Panc1 (cell line): Measurements from ENCODE around the gene PAPSS2. TPM values are rescaled to one million over a fixed set of nuclear protein-coding genes. Genes with fewer than 3 reads are reported as not detected.

Source experiments
- ATAC-seq: fragments of 200-7000 bp; cut with Tn5 transposase; 2 replicates; pipeline ENCODE4 v1.9.1; 2020; ENCODE audit warnings: mild to moderate bottlenecking, moderate library complexity
- BruUV-seq: library from RNA; stranded (reverse); fragments of 400-500 nt; replicated peaks from 2 replicates; lab custom pipeline; 2021; lab: Mats Ljungman, UMichigan
- CTCF ChIA-PET: fragments of 300-600 bp; sonication (Branson Sonifier 250); formaldehyde crosslinking; loops from one replicate; lab custom pipeline; 2022; ENCODE audit warnings: antibody characterized with exemption; lab: Charles Lee
- POLR2A ChIA-PET: fragments of 300-600 bp; sonication (Branson Sonifier 250); formaldehyde crosslinking; loops from one replicate; lab custom pipeline; 2022; ENCODE audit warnings: antibody characterized with exemption; lab: Charles Lee
- DNase-seq: peaks from one replicate; pipeline ENCODE4 v3.0.0-alpha.2; 2010; ENCODE audit warnings: low read depth, low spot score
- H3K27ac ChIP-seq: 2 replicates; pipeline ENCODE4 v1.5.1; 2011; ENCODE audit warnings: mild to moderate bottlenecking, low read length, inconsistent platforms
- H3K27me3 ChIP-seq: fragments of 200-500 bp; sonication (Bioruptor generic); 2 replicates; pipeline ENCODE4 v1.6.0; 2014; ENCODE audit warnings: low read length, inconsistent platforms; ENCODE audit not compliant: control insufficient read depth, insufficient read depth
- H3K36me3 ChIP-seq: fragments of 200-500 bp; sonication (Bioruptor generic); 2 replicates; pipeline ENCODE4 v1.5.1; 2014; ENCODE audit warnings: inconsistent platforms, mild to moderate bottlenecking, low read length, moderate library complexity; ENCODE audit not compliant: control insufficient read depth, insufficient read depth
- H3K4me1 ChIP-seq: 2 replicates; pipeline ENCODE4 v1.5.1; 2011; ENCODE audit warnings: inconsistent platforms, mild to moderate bottlenecking, low read length, moderate library complexity; ENCODE audit not compliant: control insufficient read depth, insufficient read depth
- H3K4me3 ChIP-seq, 2 experiments: 2 replicates each; pipeline ENCODE4 v1.5.1; 2011 to 2012; ENCODE audit warnings: low read depth in 2 of 2, low read length in 2 of 2, mild to moderate bottlenecking in 2 of 2, inconsistent platforms in 1 of 2, moderate library complexity in 1 of 2
- H3K9me3 ChIP-seq: fragments of 200-500 bp; sonication (Bioruptor generic); 2 replicates; pipeline ENCODE4 v1.5.1; 2014; ENCODE audit warnings: low read depth, mild to moderate bottlenecking, inconsistent platforms, low read length, moderate library complexity; ENCODE audit not compliant: control insufficient read depth, insufficient read depth
- CTCF ChIP-seq: fragments of 450-650 bp; IDR thresholded peaks from 2 replicates; pipeline ENCODE4 v1.5.1; 2017; ENCODE audit warnings: mild to moderate bottlenecking
- POLR2AphosphoS5 ChIP-seq: IDR thresholded peaks from 2 replicates; pipeline ENCODE4 v1.6.1; 2012; ENCODE audit warnings: mild to moderate bottlenecking, low read depth, low read length, moderate library complexity
- REST ChIP-seq, 2 experiments: IDR thresholded peaks; 2 replicates each; pipeline ENCODE4 v1.6.1; 2011 to 2012; ENCODE audit warnings: low read depth in 2 of 2, control low read depth in 1 of 2, low read length in 1 of 2, mild to moderate bottlenecking in 1 of 2, moderate library complexity in 1 of 2; ENCODE audit not compliant: insufficient read depth in 1 of 2
- SIN3A ChIP-seq: IDR thresholded peaks from 2 replicates; pipeline ENCODE4 v1.6.1; 2012; ENCODE audit warnings: low read depth, mild to moderate bottlenecking, low read length, moderate library complexity, borderline replicate concordance; ENCODE audit not compliant: insufficient read depth
- TCF7L2 ChIP-seq: IDR thresholded peaks from 2 replicates; pipeline ENCODE4 v1.6.1; 2011; ENCODE audit warnings: mild to moderate bottlenecking, low read depth, low read length, inconsistent platforms
- in situ Hi-C: cut with HindIII; loops from 2 replicates; pipeline ENCODE4 v1.10.0; 2016; ENCODE audit warnings: low sequenced_read_pairs, low pct_unique_long_range_greater_than_20kb
- intact Hi-C: fragments of 100-400 bp; cut with micrococcal nuclease; formaldehyde crosslinking; loops from one replicate; pipeline ENCODE4 v1.10.0; 2022; ENCODE audit not compliant: unreplicated experiment
- total RNA-seq: library from RNA; stranded (reverse); gene quantifications from one replicate; pipeline ENCODE4 v1.2.1, GENCODE V29; 2021; ENCODE audit not compliant: unreplicated experiment

The PAPSS2 gene
- total RNA-seq, 1 experiment from 2014 or later = 17.1 TPM

- no TSS peak for BruUV-seq
- ChIA-PET POLR2A (no interaction called here), CTCF (no interaction called here)
- Histone ChIP-seq H3K27me3 (no peaks in the 10 kb centered on the region), H3K27ac (no peak overlapping the region), H3K4me1 (no peaks in the 10 kb centered on the region), H3K4me3 (no peak overlapping the region), H3K9me3 (no peaks in the 10 kb centered on the region), H3K36me3 (peaks cover 34% of the 10 kb centered on the region)
- ATAC-seq (no peak), DNase-seq (no peak)
- intact Hi-C loops = no loop called here
- TF ChIP-seq SIN3A (no peak), POLR2AphosphoS5 (no peak), REST (IDR thresholded peaks at IDR 0.05; ENCODE audit: insufficient read depth in 1 of 2, low read depth in 2 of 2, low read length in 1 of 2) (no peak), TCF7L2 (no peak), CTCF (no peak)
- in situ Hi-C loops = no loop called here
These were observed 92.9 kb downstream of the PAPSS2 start for GRCh38 chr10:87752566-87752965.

GRCh38 chr10:87753995-87754866 is 94.6 kb downstream of the PAPSS2 start:
- TSS peak; percentile 16 for BruUV-seq

More at GRCh38 chr10:87753995-87754866, 94.6 kb downstream of the PAPSS2 start:
- H3K36me3 ChIP-seq = peaks cover 34% of the 10 kb centered on the region
- in situ Hi-C loops (no loop called here), intact Hi-C loops (no loop called here)
- POLR2A ChIA-PET = no interaction called here
- H3K4me3 ChIP-seq = no peak overlapping the region
- no peak for TF ChIP-seq CTCF
- no peak for TF ChIP-seq SIN3A
- TF ChIP-seq REST (IDR thresholded peaks at IDR 0.05; ENCODE audit: insufficient read depth in 1 of 2, low read depth in 2 of 2, low read length in 1 of 2) = no peak
- TF ChIP-seq POLR2AphosphoS5 = no peak
- TF ChIP-seq TCF7L2 = no peak
- H3K4me1 ChIP-seq = no peaks in the 10 kb centered on the region
- no peak overlapping the region for H3K27ac ChIP-seq
- DNase-seq (no peak), ATAC-seq (no peak)
- CTCF ChIA-PET = no interaction called here
- H3K27me3 ChIP-seq = no peaks in the 10 kb centered on the region
- H3K9me3 ChIP-seq = no peaks in the 10 kb centered on the region
